Measurements from ENCODE around the gene PLAC9. TPM values are rescaled to one million over a fixed set of nuclear protein-coding genes. Genes with fewer than 3 reads are reported as not detected.

Gene PLAC9
- total RNA-seq, 2 donors from 2014 or later: not detected

GRCh38 chr10:80173466-80173865 is 40.9 kb downstream of the PLAC9 start:
- Mint-ChIP-seq H3K4me1 (peaks cover 17% of the 10 kb centered on the region), H3K27ac (peak overlapping the region; percentile 33), H3K27me3 (no peaks in the 10 kb centered on the region), H3K36me3 (ENCODE audit: low read depth) (peaks cover 91% of the 10 kb centered on the region), H3K4me3 (no peak overlapping the region), H3K9me3 (no peaks in the 10 kb centered on the region)
- no peak for ATAC-seq (replicated peaks)

- peaks cover 22% of the 10 kb centered on the region for H3K4me1 Mint-ChIP-seq
- ATAC-seq (replicated peaks): no peak
- H3K27ac Mint-ChIP-seq: peak overlapping the region; percentile 38
- H3K9me3 Mint-ChIP-seq: no peaks in the 10 kb centered on the region
- no peaks in the 10 kb centered on the region for H3K27me3 Mint-ChIP-seq
- H3K4me3 Mint-ChIP-seq: no peak overlapping the region
- peaks cover 94% of the 10 kb centered on the region for H3K36me3 Mint-ChIP-seq (ENCODE audit: low read depth)
Measured at GRCh38 chr10:80174641-80175395, 42.3 kb downstream of the PLAC9 start.

GRCh38 chr10:80176526-80176925 is 44.0 kb downstream of the PLAC9 start:
- no peak for ATAC-seq (replicated peaks)
- Mint-ChIP-seq H3K27ac (peak overlapping the region; percentile 71), H3K4me1 (peaks cover 19% of the 10 kb centered on the region), H3K9me3 (no peaks in the 10 kb centered on the region), H3K36me3 (ENCODE audit: low read depth) (peaks cover 94% of the 10 kb centered on the region), H3K27me3 (no peaks in the 10 kb centered on the region), H3K4me3 (no peak overlapping the region)

- Mint-ChIP-seq H3K4me3 (no peak overlapping the region), H3K27ac (peak overlapping the region; percentile 71), H3K27me3 (no peaks in the 10 kb centered on the region), H3K4me1 (peaks cover 30% of the 10 kb centered on the region), H3K36me3 (ENCODE audit: low read depth) (peaks cover 90% of the 10 kb centered on the region), H3K9me3 (no peaks in the 10 kb centered on the region)
- ATAC-seq (replicated peaks): no peak
Measured at GRCh38 chr10:80177781-80178636, 45.5 kb downstream of the PLAC9 start.

- Mint-ChIP-seq H3K36me3 (ENCODE audit: low read depth) (peaks cover 85% of the 10 kb centered on the region), H3K27me3 (no peaks in the 10 kb centered on the region), H3K4me1 (peaks cover 57% of the 10 kb centered on the region), H3K27ac (peak overlapping the region; percentile 54), H3K4me3 (no peak overlapping the region), H3K9me3 (no peaks in the 10 kb centered on the region)
- ATAC-seq (replicated peaks): no peak
Measured at GRCh38 chr10:80182986-80183385, 50.5 kb downstream of the PLAC9 start.

- no peak overlapping the region for H3K27ac Mint-ChIP-seq
- no peaks in the 10 kb centered on the region for H3K27me3 Mint-ChIP-seq
- no peak overlapping the region for H3K4me3 Mint-ChIP-seq
- H3K36me3 Mint-ChIP-seq (ENCODE audit: low read depth): peaks cover 83% of the 10 kb centered on the region
- no peak for ATAC-seq (replicated peaks)
- no peaks in the 10 kb centered on the region for H3K9me3 Mint-ChIP-seq
- H3K4me1 Mint-ChIP-seq: peaks cover 58% of the 10 kb centered on the region
Measured at GRCh38 chr10:80183436-80183835, 50.9 kb downstream of the PLAC9 start.

GRCh38 chr10:80184291-80184690 is 51.8 kb downstream of the PLAC9 start:
- no peaks in the 10 kb centered on the region for H3K9me3 Mint-ChIP-seq
- no peaks in the 10 kb centered on the region for H3K27me3 Mint-ChIP-seq
- no peak overlapping the region for H3K4me3 Mint-ChIP-seq
- ATAC-seq (replicated peaks): no peak
- H3K4me1 Mint-ChIP-seq: peaks cover 59% of the 10 kb centered on the region
- peaks cover 79% of the 10 kb centered on the region for H3K36me3 Mint-ChIP-seq (ENCODE audit: low read depth)
- peak overlapping the region; percentile 91 for H3K27ac Mint-ChIP-seq

- H3K27ac Mint-ChIP-seq: peak overlapping the region; percentile 91
- H3K36me3 Mint-ChIP-seq (ENCODE audit: low read depth): peaks cover 73% of the 10 kb centered on the region
- H3K9me3 Mint-ChIP-seq: no peaks in the 10 kb centered on the region
- H3K4me1 Mint-ChIP-seq: peaks cover 67% of the 10 kb centered on the region
- peak overlapping the region; percentile 79 for H3K4me3 Mint-ChIP-seq
- no peaks in the 10 kb centered on the region for H3K27me3 Mint-ChIP-seq
- no peak for ATAC-seq (replicated peaks)
Measured at GRCh38 chr10:80185578-80186299, 53.2 kb downstream of the PLAC9 start.

GRCh38 chr10:80186364-80187012 is 54.0 kb downstream of the PLAC9 start:
- H3K4me1 Mint-ChIP-seq: peaks cover 71% of the 10 kb centered on the region
- peak overlapping the region; percentile 79 for H3K4me3 Mint-ChIP-seq
- peaks cover 69% of the 10 kb centered on the region for H3K36me3 Mint-ChIP-seq (ENCODE audit: low read depth)
- peak overlapping the region; percentile 91 for H3K27ac Mint-ChIP-seq
- H3K9me3 Mint-ChIP-seq: no peaks in the 10 kb centered on the region
- H3K27me3 Mint-ChIP-seq: no peaks in the 10 kb centered on the region
- no peak for ATAC-seq (replicated peaks)

GRCh38 chr10:80187060-80187459 is 54.5 kb downstream of the PLAC9 start:
- Mint-ChIP-seq H3K4me3 (peak overlapping the region; percentile 79), H3K27ac (peak overlapping the region; percentile 91), H3K4me1 (peaks cover 72% of the 10 kb centered on the region), H3K36me3 (ENCODE audit: low read depth) (peaks cover 69% of the 10 kb centered on the region), H3K9me3 (no peaks in the 10 kb centered on the region), H3K27me3 (no peaks in the 10 kb centered on the region)
- ATAC-seq (replicated peaks): no peak

- Mint-ChIP-seq H3K36me3 (ENCODE audit: low read depth) (peaks cover 73% of the 10 kb centered on the region), H3K4me1 (peaks cover 75% of the 10 kb centered on the region), H3K9me3 (no peaks in the 10 kb centered on the region), H3K4me3 (peak overlapping the region; percentile 79), H3K27ac (peak overlapping the region; percentile 91), H3K27me3 (no peaks in the 10 kb centered on the region)
- peak; percentile 89 for ATAC-seq (replicated peaks)
Measured at GRCh38 chr10:80187465-80188409, 55.2 kb downstream of the PLAC9 start.

GRCh38 chr10:80188713-80189112 is 56.2 kb downstream of the PLAC9 start:
- Mint-ChIP-seq H3K36me3 (ENCODE audit: low read depth) (peaks cover 68% of the 10 kb centered on the region), H3K27me3 (no peaks in the 10 kb centered on the region), H3K9me3 (no peaks in the 10 kb centered on the region), H3K4me3 (peak overlapping the region; percentile 79), H3K4me1 (peaks cover 71% of the 10 kb centered on the region), H3K27ac (peak overlapping the region; percentile 91)
- ATAC-seq (replicated peaks): no peak

GRCh38 chr10:80191589-80192270 is 59.2 kb downstream of the PLAC9 start:
- peaks cover 3% of the 10 kb centered on the region for H3K9me3 Mint-ChIP-seq
- peak overlapping the region; percentile 63 for H3K4me3 Mint-ChIP-seq
- no peak for ATAC-seq (replicated peaks)
- peaks cover 65% of the 10 kb centered on the region for H3K4me1 Mint-ChIP-seq
- no peaks in the 10 kb centered on the region for H3K27me3 Mint-ChIP-seq
- H3K36me3 Mint-ChIP-seq (ENCODE audit: low read depth): peaks cover 71% of the 10 kb centered on the region
- H3K27ac Mint-ChIP-seq: peak overlapping the region; percentile 73

All from activated T-helper 17 cell treated with anti-CD3 and anti-CD28 coated beads, Interleukin-2, amount 50 U/mL, for 72 hours (primary cell).